Fibroblast of lung (primary cell): ENCODE measurements around the gene UBAP1L.

Experiments used
- CTCF ChIP-seq, 2 donors: IDR thresholded peaks in 1 of 2; conservative IDR thresholded peaks in 1 of 2; 1 replicate in 1 of 2; 2 replicates in 1 of 2; pipeline ENCODE4 v1.5.1; 2011 to 2012; ENCODE audit warnings: low read length in 2 of 2, control low read depth in 1 of 2, inconsistent platforms in 1 of 2, low read depth in 1 of 2, mild to moderate bottlenecking in 1 of 2
- EZH2 ChIP-seq: IDR thresholded peaks from 2 replicates; pipeline ENCODE4 v1.5.1; 2012; ENCODE audit warnings: low read length, control low read depth, mild to moderate bottlenecking; ENCODE audit errors: missing control alignments

GRCh38 chr15:65062061-65062460 is 52.9 kb downstream of the UBAP1L start:
- TF ChIP-seq CTCF (conservative IDR thresholded peaks at IDR 0.05 in 1 of 2, IDR thresholded peaks at IDR 0.05 in 1 of 2; ENCODE audit: low read depth in 1 of 2, low read length in 2 of 2), result no peak
- no peak for TF ChIP-seq EZH2
